Measurements from ENCODE around the gene SP1.

DNA sequence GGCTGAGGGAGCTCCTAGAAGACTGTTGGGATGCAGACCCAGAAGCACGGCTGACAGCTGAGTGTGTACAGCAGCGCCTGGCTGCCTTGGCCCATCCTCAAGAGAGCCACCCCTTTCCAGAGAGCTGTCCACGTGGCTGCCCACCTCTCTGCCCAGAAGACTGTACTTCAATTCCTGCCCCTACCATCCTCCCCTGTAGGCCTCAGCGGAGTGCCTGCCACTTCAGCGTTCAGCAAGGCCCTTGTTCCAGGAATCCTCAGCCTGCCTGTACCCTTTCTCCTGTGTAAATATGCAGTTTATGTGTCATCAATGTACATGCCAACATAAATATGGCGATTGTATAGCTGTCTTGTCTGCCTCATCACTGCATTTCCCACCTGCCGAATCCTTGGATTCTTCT is 51.2 kb downstream of the SP1 start:
- no peak for TF ChIP-seq CTCF (IDR thresholded peaks at IDR 0.05; ENCODE audit: low read depth, low read length)
- no peak for TF ChIP-seq POLR2A (IDR thresholded peaks at IDR 0.05; ENCODE audit: extremely low read depth, insufficient read length)
- no peak for TF ChIP-seq MAX (IDR thresholded peaks at IDR 0.05; ENCODE audit: low read depth, low read length)
- TF ChIP-seq MYC (IDR thresholded peaks at IDR 0.05; ENCODE audit: low read depth, low read length): no peak
